Common myeloid progenitor, CD34-positive (primary cell): Measurements from ENCODE around the gene DDX60.

ENCODE experiments used
- CTCF ChIA-PET: fragments of 350-600 bp; sonication (Branson Sonifier 250); formaldehyde crosslinking; loops from one replicate; lab custom pipeline; 2021; ENCODE audit warnings: antibody characterized with exemption; lab: Charles Lee
- POLR2A ChIA-PET: fragments of 350-600 bp; sonication (Branson Sonifier 250); formaldehyde crosslinking; loops from one replicate; lab custom pipeline; 2021; ENCODE audit warnings: antibody characterized with exemption; lab: Charles Lee
- DNase-seq, 3 donors: peaks; one replicate each; pipeline versions ENCODE4 v3.0.0 to v3.0.0-alpha.2; 2013
- H3K27ac ChIP-seq, 2 experiments: 1 replicate in 1 of 2; 2 replicates in 1 of 2; pipeline ENCODE4 v1.7.0; 2013; ENCODE audit warnings: inconsistent platforms in 2 of 2, low read length in 2 of 2, mild to moderate bottlenecking in 2 of 2, low read depth in 1 of 2, moderate library complexity in 1 of 2; ENCODE audit not compliant: severe bottlenecking in 2 of 2, insufficient read depth in 1 of 2, poor library complexity in 1 of 2
- H3K27me3 ChIP-seq, 5 experiments: replicated peaks in 2 of 5; 1 replicate in 3 of 5; 2 replicates in 2 of 5; pipeline versions ENCODE4 v1.6.1 to v1.7.0; 2013; ENCODE audit warnings: low read length in 4 of 5, mild to moderate bottlenecking in 2 of 5, moderate library complexity in 2 of 5, inconsistent platforms in 1 of 5; ENCODE audit not compliant: insufficient read depth in 5 of 5, control insufficient read depth in 4 of 5
- H3K36me3 ChIP-seq, 4 experiments: 1 replicate in 2 of 4; 2 replicates in 2 of 4; pipeline versions ENCODE4 v1.6.1 to v1.7.0; 2013; ENCODE audit warnings: low read length in 3 of 4, control low read depth in 1 of 4, mild to moderate bottlenecking in 1 of 4; ENCODE audit not compliant: control insufficient read depth in 4 of 4, insufficient read depth in 4 of 4
- H3K4me1 ChIP-seq, 4 experiments: 1 replicate in 3 of 4; 2 replicates in 1 of 4; pipeline versions ENCODE4 v1.6.1 to v1.7.1; 2013; ENCODE audit warnings: low read length in 3 of 4, mild to moderate bottlenecking in 3 of 4, control low read depth in 1 of 4, inconsistent platforms in 1 of 4, moderate library complexity in 1 of 4; ENCODE audit not compliant: control insufficient read depth in 4 of 4, insufficient read depth in 4 of 4; ENCODE audit errors: control extremely low read depth in 1 of 4
- H3K4me3 ChIP-seq, 7 experiments: 1 replicate in 4 of 7; 2 replicates in 3 of 7; pipeline versions ENCODE4 v1.5.1 to v1.7.0; 2013; ENCODE audit warnings: mild to moderate bottlenecking in 7 of 7, low read length in 6 of 7, moderate library complexity in 6 of 7, inconsistent platforms in 2 of 7, low read depth in 2 of 7, control low read depth in 1 of 7; ENCODE audit not compliant: insufficient read depth in 4 of 7, control insufficient read depth in 1 of 7; ENCODE audit errors: extremely low read depth in 1 of 7
- H3K9me3 ChIP-seq, 5 experiments: 1 replicate in 4 of 5; 2 replicates in 1 of 5; pipeline versions ENCODE4 v1.6.1 to v1.7.1; 2013; ENCODE audit warnings: low read length in 4 of 5, mild to moderate bottlenecking in 2 of 5, inconsistent platforms in 1 of 5, low read depth in 1 of 5, moderate library complexity in 1 of 5; ENCODE audit not compliant: control insufficient read depth in 4 of 5, insufficient read depth in 2 of 5; ENCODE audit errors: control extremely low read depth in 1 of 5
- WGBS: methylation state at CpG from one replicate; pipeline ENCODE4 v1.1.5; 2013; ENCODE audit not compliant: insufficient coverage; 5-methylcytosine and 5-hydroxymethylcytosine counted together

DDX60 gene

DNA sequence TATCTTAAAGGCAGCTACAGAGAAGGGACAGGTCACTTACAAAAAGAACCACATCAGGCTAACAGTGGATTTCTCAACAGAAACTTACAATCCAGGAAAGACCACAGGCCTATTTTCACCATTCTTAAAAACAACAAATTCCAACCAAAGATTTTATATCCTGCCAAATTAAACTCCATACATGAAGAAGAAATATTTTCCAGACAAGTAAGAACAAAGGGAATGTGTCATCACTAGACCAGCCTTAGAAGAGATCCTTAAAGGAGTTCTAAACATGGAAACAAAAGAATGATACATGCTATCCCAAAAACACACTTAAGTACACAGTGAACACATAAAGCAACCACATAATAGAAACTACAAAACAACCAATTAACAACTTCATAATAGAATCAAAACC lies 120.6 kb downstream of the DDX60 start:
- Histone ChIP-seq H3K36me3 (no peaks in the 10 kb centered on the region), H3K27ac (no peak overlapping the region), H3K9me3 (peaks cover 0 to 7% (median 4%) of the 10 kb centered on the region in 5 experiments), H3K27me3 (no peaks in the 10 kb centered on the region), H3K4me3 (no peak overlapping the region), H3K4me1 (peaks cover 0 to 4% (median 0%) of the 10 kb centered on the region in 4 experiments)
- ChIA-PET CTCF (no interaction called here), POLR2A (no interaction called here)
- DNase-seq, result no peak

- ChIA-PET CTCF (interaction anchor here (0.9 kb wide), 1 partner anchor 522 kb away, joined by 3 read pairs; no protein-coding TSS in a partner anchor), POLR2A (no interaction called here)
- Histone ChIP-seq H3K4me1 (no peaks in the 10 kb centered on the region), H3K36me3 (no peaks in the 10 kb centered on the region), H3K4me3 (no peak overlapping the region), H3K27ac (no peak overlapping the region), H3K27me3 (no peaks in the 10 kb centered on the region), H3K9me3 (no peaks in the 10 kb centered on the region)
- DNase-seq, result peak in 1 of 3 donors; percentile 21
- WGBS, result no CpG with 5 or more reads among the region's 1 CpG
Measured at GRCh38 chr4:168188754-168189153, 129.8 kb downstream of the DDX60 start.

GRCh38 chr4:168183717-168184571 lies 134.6 kb downstream of the DDX60 start:
- H3K27me3 ChIP-seq, result no peaks in the 10 kb centered on the region
- no peaks in the 10 kb centered on the region for H3K9me3 ChIP-seq
- H3K36me3 ChIP-seq, result no peaks in the 10 kb centered on the region
- ChIA-PET CTCF (interaction anchor here (1.5 kb wide), 1 partner anchor 738 kb away, joined by 4 read pairs; no protein-coding TSS in a partner anchor), POLR2A (no interaction called here)
- no peaks in the 10 kb centered on the region for H3K4me1 ChIP-seq
- no peak overlapping the region for H3K4me3 ChIP-seq
- no peak overlapping the region for H3K27ac ChIP-seq
- DNase-seq, result peak; percentile 31 to 64 (median 57)
- WGBS, result 49% methylated on average over 3 of the region's 6 CpGs

- H3K27me3 ChIP-seq, result no peaks in the 10 kb centered on the region
- CTCF ChIA-PET, result no interaction called here
- peaks cover 0 to 8% (median 0%) of the 10 kb centered on the region in 4 experiments for H3K4me1 ChIP-seq
- WGBS, result 100% methylated on average over 1 of the region's 5 CpGs
- POLR2A ChIA-PET, result no interaction called here
- DNase-seq, result no peak
- peaks cover 0 to 2% (median 0%) of the 10 kb centered on the region in 5 experiments for H3K9me3 ChIP-seq
- H3K27ac ChIP-seq, result no peak overlapping the region
- H3K36me3 ChIP-seq, result no peaks in the 10 kb centered on the region
- no peak overlapping the region for H3K4me3 ChIP-seq
Measured at GRCh38 chr4:168177546-168178149, 140.9 kb downstream of the DDX60 start.

GRCh38 chr4:168174308-168174707 lies 144.2 kb downstream of the DDX60 start:
- Histone ChIP-seq H3K9me3 (peaks cover 0 to 2% (median 0%) of the 10 kb centered on the region in 5 experiments), H3K4me3 (no peak overlapping the region)

GRCh38 chr4:168167714-168168284 lies 150.8 kb downstream of the DDX60 start:
- no peak for DNase-seq
- Histone ChIP-seq H3K36me3 (no peaks in the 10 kb centered on the region), H3K4me1 (no peaks in the 10 kb centered on the region), H3K27ac (no peak overlapping the region), H3K9me3 (no peaks in the 10 kb centered on the region), H3K4me3 (no peak overlapping the region), H3K27me3 (no peaks in the 10 kb centered on the region)
- WGBS, result 76% methylated on average over 5 of the region's 6 CpGs
- POLR2A ChIA-PET, result no interaction called here
- CTCF ChIA-PET, result no interaction called here

More at GRCh38 chr4:168174308-168174707, 144.2 kb downstream of the DDX60 start:
- Histone ChIP-seq H3K27ac (no peak overlapping the region), H3K4me1 (peaks cover 0 to 8% (median 0%) of the 10 kb centered on the region in 4 experiments), H3K27me3 (no peaks in the 10 kb centered on the region), H3K36me3 (no peaks in the 10 kb centered on the region)
- WGBS, result 64% methylated on average over 5 of the region's 6 CpGs
- ChIA-PET POLR2A (no interaction called here), CTCF (no interaction called here)
- no peak for DNase-seq
